ENCODE data around the gene MTG2. TPM values are rescaled to one million over a fixed set of nuclear protein-coding genes. Genes with fewer than 3 reads are reported as not detected.

MTG2 gene
- total and polyA plus RNA-seq, 4 donors, result 13.0 to 28.0 (median 24.4) TPM

- TF ChIP-seq REST (IDR thresholded peaks at IDR 0.05), result no peak
- Histone ChIP-seq H3K9ac (ENCODE audit: low read depth in 1 of 2, low read length in 2 of 2) (no peak overlapping the region), H3K4me3 (ENCODE audit: low read depth in 1 of 3, low read length in 3 of 3) (no peak overlapping the region), H3K36me3 (ENCODE audit: control insufficient read depth in 4 of 4, insufficient read depth in 3 of 4, low read depth in 1 of 4, low read length in 3 of 4) (peaks cover 18 to 44% (median 31%) of the 10 kb centered on the region in 4 donors), H3K27ac (ENCODE audit: low read depth in 1 of 2, low read length in 2 of 2) (no peak overlapping the region), H3K4me1 (ENCODE audit: control insufficient read depth in 4 of 4, insufficient read depth in 4 of 4, low read length in 3 of 4) (peaks cover 0 to 11% (median 4%) of the 10 kb centered on the region in 4 donors), H3K27me3 (ENCODE audit: control insufficient read depth in 4 of 4, insufficient read depth in 4 of 4, low read length in 3 of 4) (no peaks in the 10 kb centered on the region), H3K9me3 (ENCODE audit: control insufficient read depth in 4 of 4, low read length in 3 of 4) (no peaks in the 10 kb centered on the region)
- 97% methylated on average over 10 of the region's 10 CpGs for WGBS
- no peak for DNase-seq (ENCODE audit: low spot score)
Measured at GRCh38 chr20:62196286-62196685, 13.5 kb downstream of the MTG2 start.

- Histone ChIP-seq H3K36me3 (ENCODE audit: control insufficient read depth in 4 of 4, insufficient read depth in 3 of 4, low read depth in 1 of 4, low read length in 3 of 4) (peaks cover 18 to 54% (median 34%) of the 10 kb centered on the region in 4 donors), H3K9ac (ENCODE audit: low read depth in 1 of 2, low read length in 2 of 2) (no peak overlapping the region), H3K9me3 (ENCODE audit: control insufficient read depth in 4 of 4, low read length in 3 of 4) (no peaks in the 10 kb centered on the region), H3K4me3 (ENCODE audit: low read depth in 1 of 3, low read length in 3 of 3) (no peak overlapping the region), H3K27me3 (ENCODE audit: control insufficient read depth in 4 of 4, insufficient read depth in 4 of 4, low read length in 3 of 4) (no peaks in the 10 kb centered on the region), H3K27ac (ENCODE audit: low read depth in 1 of 2, low read length in 2 of 2) (no peak overlapping the region), H3K4me1 (ENCODE audit: control insufficient read depth in 4 of 4, insufficient read depth in 4 of 4, low read length in 3 of 4) (peaks cover 0 to 11% (median 4%) of the 10 kb centered on the region in 4 donors)
- no peak for DNase-seq (ENCODE audit: low spot score)
- TF ChIP-seq RAD21 (IDR thresholded peaks at IDR 0.05) (no peak), REST (IDR thresholded peaks at IDR 0.05) (no peak), FOXA1 (IDR thresholded peaks at IDR 0.05) (no peak), GABPA (IDR thresholded peaks at IDR 0.05 in 1 of 2, conservative IDR thresholded peaks at IDR 0.05 in 1 of 2) (no peak), RXRA (IDR thresholded peaks at IDR 0.05) (no peak), FOXA2 (IDR thresholded peaks at IDR 0.05) (no peak), HNF4G (IDR thresholded peaks at IDR 0.05) (no peak), EGR1 (IDR thresholded peaks at IDR 0.05; ENCODE audit: low read depth in 2 of 2) (no peak), YY1 (IDR thresholded peaks at IDR 0.05) (no peak), CTCF (IDR thresholded peaks at IDR 0.05; ENCODE audit: low read depth, low read length, missing input control) (no peak), NR2F2 (IDR thresholded peaks at IDR 0.05) (no peak)
- 92% methylated on average over 9 of the region's 9 CpGs for WGBS
Measured at GRCh38 chr20:62197311-62197710, 14.5 kb downstream of the MTG2 start.

Data from liver (tissue), 9 donors.